Right cardiac atrium (tissue), 5 donors: ENCODE results near the gene LZTS3. TPM values are rescaled to one million over a fixed set of nuclear protein-coding genes. Genes with fewer than 3 reads are reported as not detected.
"Not testable (repeated sequence)": the region's sequence is repeated elsewhere in the genome, so short reads cannot be mapped to it uniquely, and the experiment has no call there.

Experiments used
- ATAC-seq, 2 donors: fragments of 200-7000 bp; cut with Tn5 transposase; one replicate each; pipeline versions ENCODE4 v1.8.0 to v1.9.1; 2020; ENCODE audit warnings: moderate library complexity in 2 of 2, mild to moderate bottlenecking in 1 of 2
- DNase-seq, 3 donors: peaks; one replicate each; pipeline ENCODE4 v3.0.0-alpha.2; 2020
- H3K27ac ChIP-seq: one replicate; pipeline ENCODE4 v1.5.1; 2013; ENCODE audit warnings: mild to moderate bottlenecking, low read length, control low read depth, moderate library complexity
- H3K27me3 ChIP-seq: one replicate; pipeline ENCODE4 v1.6.1; 2013; ENCODE audit not compliant: control insufficient read depth, insufficient read depth
- H3K4me1 ChIP-seq: one replicate; pipeline ENCODE4 v1.6.1; 2013; ENCODE audit warnings: low read length; ENCODE audit not compliant: control insufficient read depth, insufficient read depth
- H3K4me3 ChIP-seq: one replicate; pipeline ENCODE4 v1.5.1; 2013; ENCODE audit warnings: low read length, control low read depth
- H3K9me3 ChIP-seq: one replicate; pipeline ENCODE4 v1.6.1; 2013; ENCODE audit warnings: low read length; ENCODE audit not compliant: control insufficient read depth
- WGBS: extraction: QIAGEN DNeasy Blood & Tissue Kit; methylation state at CpG from one replicate; pipeline ENCODE4 v1.1.7; 2013; 5-methylcytosine and 5-hydroxymethylcytosine counted together
- intact Hi-C, 4 donors: fragments of 100-400 bp; cut with DNase I; formaldehyde crosslinking; loops; one replicate each; pipeline versions ENCODE4 v1.11.0 to v1.14.0; 2022 to 2023
- polyA plus RNA-seq: library from polyadenylated mRNA; stranded (reverse); fragments of 200-250 nt; gene quantifications from one replicate; pipeline ENCODE4 v1.2.3, GENCODE V29; 2013
- total RNA-seq, 4 donors: library from RNA; stranded (reverse); fragmentation: NEBNext Ultra II Directional; extraction: Animal tissue kit (Norgen Biotek cat#: 25700); gene quantifications; one replicate each; pipeline ENCODE4 v1.2.1, GENCODE V29; 2021
- donor health status: healthy with polysubstance abuse.
- donor health status: DM: no; HTN: yes; CAD: no.
- donor health status: DM: no; HTN: no; CAD: no.
- donor health status: DM: no; HTN: yes; CAD: no; lungs with severe emphysema.
- donor health status: DM: yes; HTN: yes; CAD: no.

The LZTS3 gene
- total and polyA plus RNA-seq, 5 donors, result 14.1 to 26.9 (median 19.2) TPM

DNA sequence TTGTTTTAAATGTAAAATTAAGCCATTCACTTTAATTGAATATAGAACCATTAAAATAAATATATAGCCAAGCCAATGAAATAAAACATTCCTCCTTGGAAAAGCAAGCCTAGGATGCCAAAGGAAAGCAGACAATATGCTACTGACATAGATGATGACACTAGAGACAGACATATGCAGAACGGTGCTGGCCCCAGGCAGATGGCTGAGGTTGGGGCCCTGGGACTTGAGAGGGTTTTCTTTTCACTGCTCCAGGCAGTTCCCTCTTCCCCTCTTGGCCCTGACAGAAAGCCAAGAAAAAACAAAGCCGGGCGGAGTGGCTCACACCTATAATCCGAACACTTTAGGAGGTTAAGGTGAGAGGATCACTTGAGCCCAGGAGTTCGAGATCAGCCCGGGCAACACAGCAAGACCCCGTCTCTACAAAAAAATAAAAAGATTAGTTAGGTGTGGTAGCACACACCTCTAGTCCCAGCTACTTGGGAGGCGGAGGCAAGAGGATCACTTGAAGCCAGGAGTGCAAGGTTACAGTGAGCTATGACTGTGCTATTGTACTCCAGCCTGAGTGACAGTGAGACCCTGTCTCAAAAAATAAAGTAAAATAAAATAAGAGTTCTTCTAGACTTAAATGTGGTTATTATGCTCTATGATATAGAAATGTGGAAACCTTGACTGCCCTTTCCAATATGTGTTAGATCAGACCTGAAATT is 44.9 kb downstream of the LZTS3 start:
- intact Hi-C loops, result no loop called here
- Histone ChIP-seq H3K27me3 (no peaks in the 10 kb centered on the region), H3K4me3 (no peak overlapping the region), H3K4me1 (peaks cover 3% of the 10 kb centered on the region), H3K27ac (no peak overlapping the region), H3K9me3 (no peaks in the 10 kb centered on the region)
- ATAC-seq, result no peak
- no peak for DNase-seq
- 70% methylated on average over 8 of the region's 8 CpGs for WGBS

DNA sequence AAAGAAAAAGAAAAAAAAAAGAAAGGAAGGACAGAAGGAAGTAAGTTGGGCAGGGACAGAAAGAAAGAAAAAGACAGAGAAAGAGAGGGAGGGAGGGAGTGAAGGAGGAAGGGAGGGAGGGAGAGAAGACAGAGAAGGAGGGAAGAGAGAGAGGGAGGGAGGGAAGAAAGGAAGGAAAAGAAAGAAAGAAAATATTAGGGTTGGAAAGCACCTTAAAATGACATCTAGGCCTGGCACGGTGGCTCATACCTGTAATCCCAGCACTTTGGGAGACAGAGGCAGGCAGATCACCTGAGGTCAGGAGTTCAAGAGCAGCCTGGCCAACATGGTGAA is 46.9 kb downstream of the LZTS3 start:
- peaks cover 2% of the 10 kb centered on the region for H3K4me1 ChIP-seq
- 100% methylated on average over 1 of the region's 1 CpG for WGBS
- H3K27ac ChIP-seq, result no peak overlapping the region
- no peak overlapping the region for H3K4me3 ChIP-seq
- intact Hi-C loops, result no loop called here
- no peaks in the 10 kb centered on the region for H3K27me3 ChIP-seq
- ATAC-seq, result no peak
- H3K9me3 ChIP-seq, result no peaks in the 10 kb centered on the region
- no peak for DNase-seq

DNA sequence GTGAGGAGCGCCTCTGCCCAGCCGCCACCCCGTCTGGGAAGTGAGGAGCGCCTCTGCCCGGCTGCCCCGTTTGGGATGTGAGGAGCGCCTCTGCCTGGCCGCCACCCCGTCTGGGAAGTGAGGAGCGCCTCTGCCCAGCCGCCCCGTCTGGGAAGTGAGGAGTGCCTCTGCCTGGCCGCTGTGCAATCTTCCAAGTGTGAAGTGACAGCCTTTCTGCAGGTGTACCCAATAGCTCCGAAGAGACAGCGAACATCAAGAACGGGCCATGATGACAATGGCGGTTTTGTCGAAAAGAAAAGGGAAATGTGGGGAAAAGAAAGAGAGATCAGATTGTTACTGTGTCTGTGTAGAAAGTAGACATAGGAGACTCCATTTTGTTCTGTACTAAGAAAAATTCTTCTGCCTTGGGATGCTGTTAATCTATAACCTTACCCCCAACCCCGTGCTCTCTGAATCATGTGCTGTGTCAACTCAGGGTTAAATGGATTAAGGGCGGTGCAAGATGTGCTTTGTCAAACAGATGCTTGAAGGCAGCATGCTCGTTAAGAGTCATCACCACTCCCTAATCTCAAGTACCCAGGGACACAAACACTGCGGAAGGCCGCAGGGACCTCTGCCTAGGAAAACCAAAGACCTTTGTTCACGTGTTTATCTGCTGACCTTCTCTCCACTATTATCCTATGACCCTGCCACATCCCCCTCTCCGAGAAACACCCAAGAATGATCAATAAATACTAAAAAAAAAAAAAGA is 47.4 kb downstream of the LZTS3 start:
- DNase-seq, H3K4me1 ChIP-seq, H3K9me3 ChIP-seq, intact Hi-C loops, H3K27ac ChIP-seq, H3K27me3 ChIP-seq, H3K4me3 ChIP-seq, ATAC-seq: not testable (repeated sequence)
- WGBS, result 89% methylated on average over 25 of the region's 25 CpGs

DNA sequence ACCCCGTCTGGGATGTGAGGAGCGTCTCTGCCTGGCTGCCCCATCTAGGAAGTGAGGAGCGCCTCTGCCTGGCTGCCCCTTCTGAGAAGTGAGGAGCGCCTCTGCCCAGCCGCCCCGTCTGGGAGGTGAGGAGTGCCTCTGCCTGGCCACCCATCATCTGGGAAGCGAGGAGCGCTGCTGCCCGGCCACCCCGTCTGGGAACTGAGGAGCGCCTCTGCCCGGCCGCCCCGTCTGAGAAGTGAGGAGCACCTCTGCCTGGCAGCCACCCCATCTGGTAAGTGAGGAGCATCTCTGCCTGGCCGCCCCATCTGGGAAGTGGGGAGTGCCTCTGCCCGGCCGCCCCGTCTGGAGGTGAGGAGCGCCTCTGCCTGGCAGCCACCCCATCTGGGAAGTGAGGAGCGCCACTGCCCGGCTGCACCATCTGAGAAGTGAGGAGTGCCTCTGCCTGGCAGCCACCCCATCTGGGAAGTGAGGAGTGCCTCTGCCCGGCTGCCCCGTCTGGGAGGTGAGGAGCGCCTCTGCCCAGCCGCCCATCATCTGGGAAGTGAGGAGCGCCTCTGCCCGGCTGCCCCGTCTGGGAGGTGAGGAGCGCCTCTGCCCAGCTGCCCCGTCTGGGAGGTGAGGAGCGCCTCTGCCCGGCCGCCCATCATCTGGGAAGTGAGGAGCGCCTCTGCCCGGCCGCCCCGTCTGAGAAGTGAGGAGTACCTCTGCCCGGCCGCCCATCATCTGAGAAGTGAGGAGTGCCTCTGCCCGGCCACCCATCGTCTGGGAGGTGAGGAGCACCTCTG is 48.4 kb downstream of the LZTS3 start:
- H3K27ac ChIP-seq, H3K9me3 ChIP-seq, H3K4me1 ChIP-seq, intact Hi-C loops, H3K4me3 ChIP-seq, H3K27me3 ChIP-seq, ATAC-seq: not testable (repeated sequence)
- 98% methylated on average over 41 of the region's 41 CpGs for WGBS
- DNase-seq, result peak in 1 of 3 donors; percentile 61

DNA sequence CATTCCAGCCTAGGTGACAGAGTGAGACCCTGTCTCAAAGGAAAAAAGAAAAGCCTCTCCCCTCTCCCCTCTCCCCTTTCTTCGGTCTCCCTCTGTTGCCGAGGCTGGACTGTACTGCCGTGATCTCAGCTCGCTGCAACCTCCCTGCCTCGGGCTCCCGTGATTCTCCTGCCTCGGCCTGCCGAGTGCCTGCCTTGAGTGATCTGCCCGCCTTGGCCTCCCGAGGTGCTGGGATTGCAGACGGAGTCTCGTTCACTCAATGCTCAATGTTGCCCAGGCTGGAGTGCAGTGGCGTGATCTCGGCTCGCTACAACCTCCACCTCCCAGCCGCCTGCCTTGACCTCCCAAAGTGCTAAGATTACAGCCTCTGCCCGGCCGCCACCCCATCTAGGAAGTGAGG is 49.2 kb downstream of the LZTS3 start:
- intact Hi-C loops, H3K4me3 ChIP-seq, H3K9me3 ChIP-seq, H3K27me3 ChIP-seq, H3K4me1 ChIP-seq, H3K27ac ChIP-seq, DNase-seq, ATAC-seq: not testable (repeated sequence)
- WGBS, result 99% methylated on average over 17 of the region's 18 CpGs

DNA sequence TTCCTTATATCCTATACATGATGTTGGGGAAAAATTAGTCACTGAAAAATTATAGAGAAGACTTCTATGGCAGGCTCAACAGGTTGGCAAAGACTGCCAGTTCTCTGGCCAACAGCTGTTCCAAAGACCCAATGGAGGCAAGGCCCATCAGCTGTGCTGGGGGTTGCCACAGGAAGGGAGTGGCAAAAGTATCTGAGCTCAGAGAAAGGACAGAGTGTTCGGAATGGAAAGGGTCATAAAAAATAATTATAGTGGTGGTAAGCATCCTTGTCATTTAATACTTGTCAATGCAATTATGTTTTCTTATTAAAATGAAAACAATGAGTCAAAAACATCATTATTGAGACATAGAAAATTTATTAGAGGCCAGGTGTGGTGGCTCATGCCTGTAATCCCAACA is 49.8 kb downstream of the LZTS3 start:
- Histone ChIP-seq H3K4me3 (no peak overlapping the region), H3K27ac (no peak overlapping the region), H3K9me3 (no peaks in the 10 kb centered on the region), H3K4me1 (peaks cover 2% of the 10 kb centered on the region), H3K27me3 (no peaks in the 10 kb centered on the region)
- ATAC-seq, result no peak
- DNase-seq, result no peak
- intact Hi-C loops, result no loop called here
- WGBS, result 92% methylated on average over 1 of the region's 1 CpG

DNA sequence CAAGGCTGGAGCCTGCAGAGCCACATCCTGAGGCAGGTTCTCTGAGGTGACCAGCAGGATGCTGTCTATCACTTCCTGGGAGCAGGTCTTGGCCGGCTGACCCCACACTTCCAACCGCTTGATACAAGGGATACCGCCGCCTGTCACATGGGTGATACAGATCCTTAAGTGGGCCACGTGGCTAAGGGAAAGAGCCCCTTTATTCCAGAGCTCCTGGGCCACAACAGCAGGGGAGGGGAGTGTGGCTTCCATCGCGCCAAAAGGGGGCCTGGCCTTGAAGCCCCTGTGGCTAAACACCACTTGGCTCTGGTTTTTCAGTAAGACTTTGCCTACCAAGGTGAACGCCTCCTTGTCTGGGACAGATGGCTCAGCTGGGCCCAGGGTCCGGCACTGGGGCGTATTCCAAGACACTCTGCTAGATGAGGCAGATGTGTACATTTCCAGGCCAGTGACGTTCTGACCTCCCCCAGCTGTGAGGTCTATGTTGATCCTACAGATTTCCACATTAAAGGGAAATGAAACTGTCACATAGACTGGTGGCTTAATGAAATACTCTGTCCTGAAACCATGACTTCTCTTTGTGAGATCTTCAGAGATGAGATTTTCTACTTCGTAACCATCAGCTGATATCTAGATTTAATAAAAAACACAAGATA is 51.3 kb downstream of the LZTS3 start:
- H3K9me3 ChIP-seq, result no peaks in the 10 kb centered on the region
- H3K4me3 ChIP-seq, result no peak overlapping the region
- H3K27ac ChIP-seq, result no peak overlapping the region
- WGBS, result 92% methylated on average over 12 of the region's 12 CpGs
- no peaks in the 10 kb centered on the region for H3K4me1 ChIP-seq
- intact Hi-C loops, result no loop called here
- ATAC-seq (no peak), DNase-seq (no peak)
- no peaks in the 10 kb centered on the region for H3K27me3 ChIP-seq

DNA sequence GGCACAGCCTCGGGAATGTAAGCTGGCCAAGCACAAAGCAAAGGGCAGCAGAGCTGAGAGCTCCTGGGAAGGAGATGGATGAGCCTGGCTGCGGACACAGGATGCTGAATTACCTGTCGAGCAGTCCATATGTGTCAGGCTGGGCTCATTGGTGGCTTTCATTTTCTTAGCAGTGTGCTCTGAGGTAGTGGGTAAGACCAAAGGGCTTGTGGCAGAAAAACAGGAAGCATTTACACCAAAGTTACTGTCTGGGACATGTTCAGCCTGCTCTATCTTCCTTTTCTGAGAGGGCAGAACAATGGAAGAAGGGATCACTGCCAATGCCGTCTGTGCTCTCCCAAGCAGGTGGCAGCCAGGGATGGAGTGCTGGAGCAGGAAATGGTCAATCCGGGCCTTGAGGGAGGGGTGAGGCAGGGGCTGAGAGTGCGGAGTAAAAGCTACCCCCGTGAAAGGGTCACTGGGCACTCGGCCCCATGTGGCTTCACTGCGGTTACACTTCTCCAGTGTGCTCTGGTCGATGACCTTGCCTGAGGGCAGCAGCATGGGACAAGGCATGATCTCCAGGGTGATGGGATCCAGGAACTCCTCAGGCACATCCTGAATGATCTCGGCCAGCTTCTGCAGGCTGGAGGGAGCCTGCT is 52.0 kb downstream of the LZTS3 start:
- intact Hi-C loops, result no loop called here
- Histone ChIP-seq H3K27ac (no peak overlapping the region), H3K4me3 (no peak overlapping the region), H3K4me1 (no peaks in the 10 kb centered on the region), H3K27me3 (no peaks in the 10 kb centered on the region), H3K9me3 (no peaks in the 10 kb centered on the region)
- 71% methylated on average over 11 of the region's 11 CpGs for WGBS
- DNase-seq (no peak), ATAC-seq (no peak)

DNA sequence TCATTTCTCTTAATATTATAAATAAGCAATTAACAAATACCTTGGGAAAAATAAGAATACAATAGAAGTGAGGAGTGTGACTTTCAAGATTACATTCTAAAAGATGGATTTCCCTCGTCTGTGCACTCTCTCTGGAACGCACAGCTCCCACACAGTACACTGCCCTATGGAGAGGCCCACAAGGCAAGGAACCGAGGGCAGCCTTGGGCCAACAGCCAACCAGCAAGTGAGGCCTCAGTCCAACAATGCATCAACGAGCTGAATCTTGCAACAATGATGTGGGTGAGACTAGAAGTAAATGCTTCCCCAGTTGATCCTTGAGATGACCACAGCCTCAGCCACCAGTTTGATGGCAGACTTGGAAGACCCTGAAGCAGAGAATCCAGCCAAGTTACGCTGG is 54.3 kb downstream of the LZTS3 start:
- 69% methylated on average over 5 of the region's 5 CpGs for WGBS
- intact Hi-C loops, result loop anchor here in 3 of 4 donors (5.0 to 10.0 kb wide), 2 partner anchors 64 to 67 kb away; no protein-coding TSS in a partner anchor
- DNase-seq, result no peak
- Histone ChIP-seq H3K9me3 (no peaks in the 10 kb centered on the region), H3K27ac (no peak overlapping the region), H3K4me1 (no peaks in the 10 kb centered on the region), H3K4me3 (no peak overlapping the region), H3K27me3 (no peaks in the 10 kb centered on the region)
- ATAC-seq, result no peak

DNA sequence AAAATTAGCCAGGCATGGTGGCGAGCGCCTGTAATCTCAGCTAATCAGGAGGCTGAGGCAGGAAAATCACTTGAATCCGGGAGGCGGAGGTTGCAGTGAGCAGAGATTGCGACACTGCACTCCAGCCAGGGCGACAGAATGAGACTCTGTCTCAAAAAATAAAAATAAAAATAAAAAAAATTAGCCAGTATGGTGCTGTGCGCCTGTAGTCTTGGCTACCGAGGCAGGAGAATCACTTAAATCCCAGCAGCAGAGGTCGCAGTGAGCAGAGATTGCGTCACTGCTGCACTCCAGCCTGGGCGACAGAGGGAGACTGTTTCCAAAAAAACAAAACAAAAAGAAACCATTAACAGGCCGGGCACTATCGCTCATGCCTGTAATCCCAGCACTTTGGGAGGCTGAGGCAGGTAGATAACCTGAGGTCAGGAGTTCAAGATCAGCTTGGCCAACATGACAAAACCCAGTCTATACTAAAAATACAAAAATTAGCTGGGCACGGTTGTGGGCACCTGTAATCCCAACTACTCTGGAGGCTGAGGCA is 55.4 kb downstream of the LZTS3 start:
- ATAC-seq (peak; percentile 85 to 86), DNase-seq (peak; percentile 74 to 90 (median 82))
- H3K4me3 ChIP-seq, H3K4me1 ChIP-seq, H3K27me3 ChIP-seq, H3K9me3 ChIP-seq, H3K27ac ChIP-seq: not testable (repeated sequence)
- WGBS, result 45% methylated on average over 14 of the region's 14 CpGs
- intact Hi-C loops, result loop anchor here in 3 of 4 donors (5.0 to 10.0 kb wide), 2 partner anchors 63 to 66 kb away; no protein-coding TSS in a partner anchor
